CD4-positive, alpha-beta T cell treated with Interleukin-17A for 1 hour (primary cell): ENCODE data around the gene PRX.
"Not testable (repeated sequence)": the region's sequence is repeated elsewhere in the genome, so short reads cannot be mapped to it uniquely, and the experiment has no call there.

Source experiments
- DNase-seq: peaks from one replicate; pipeline ENCODE4 v3.0.0-alpha.2; 2020

PRX gene

DNA sequence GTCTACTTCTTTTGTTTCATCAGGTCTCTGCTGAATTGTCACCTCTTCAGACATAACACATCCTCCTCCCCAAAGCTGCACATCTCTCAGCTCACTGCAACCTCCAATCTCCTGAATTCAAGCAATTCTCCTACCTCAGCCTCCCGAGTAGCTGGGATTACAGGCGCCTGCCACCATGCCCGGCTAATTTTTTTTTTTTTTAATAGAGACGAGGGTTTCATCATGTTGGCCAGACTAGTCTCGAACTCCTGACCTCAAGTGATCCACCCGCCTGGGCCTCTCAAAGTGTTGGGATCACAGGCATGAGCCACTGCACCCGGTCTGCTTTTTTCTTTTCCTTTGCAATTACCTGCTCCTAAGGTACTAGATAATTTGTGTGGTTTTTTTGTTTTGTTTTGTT is 19.6 kb upstream of the PRX start:
- DNase-seq, result not testable (repeated sequence)

DNA sequence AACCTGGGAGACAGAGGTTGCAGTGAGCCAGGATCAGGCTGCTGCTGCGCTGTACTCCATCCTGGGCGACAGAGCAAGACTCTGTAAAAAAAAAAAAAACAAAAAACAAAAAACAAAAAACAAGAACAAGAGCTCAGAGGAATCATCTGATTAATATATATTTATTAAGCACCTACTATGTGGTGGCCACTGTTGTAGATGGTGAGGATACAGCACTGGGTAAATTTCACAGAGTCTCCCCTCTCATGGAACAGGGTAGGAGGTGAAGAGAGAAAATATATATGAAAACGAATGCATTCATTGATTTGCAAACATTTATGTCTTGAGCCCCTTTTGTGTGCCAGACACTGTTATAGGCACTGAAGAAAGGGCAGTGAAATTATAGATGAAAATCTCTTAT is 18.5 kb upstream of the PRX start:
- DNase-seq, result no peak

DNA sequence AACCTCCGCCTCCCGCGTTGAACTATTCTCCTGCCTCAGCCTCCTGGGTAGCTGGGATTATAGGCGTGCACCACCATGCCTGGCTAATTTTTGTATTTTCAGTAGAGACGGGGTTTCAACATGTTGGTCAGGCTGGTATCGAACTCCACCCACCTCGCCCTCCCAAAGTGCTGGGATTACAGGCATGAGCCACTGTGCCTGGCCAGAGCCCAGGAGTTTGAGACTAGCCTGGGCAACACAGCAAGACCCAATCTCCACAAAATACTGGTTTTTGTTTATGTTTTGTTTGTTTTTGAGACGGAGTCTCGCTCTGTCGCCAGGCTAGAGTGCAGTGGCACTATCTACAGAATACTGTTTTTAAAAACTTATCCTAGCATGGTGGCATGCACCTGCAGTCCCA is 17.1 kb upstream of the PRX start:
- DNase-seq, result not testable (repeated sequence)

DNA sequence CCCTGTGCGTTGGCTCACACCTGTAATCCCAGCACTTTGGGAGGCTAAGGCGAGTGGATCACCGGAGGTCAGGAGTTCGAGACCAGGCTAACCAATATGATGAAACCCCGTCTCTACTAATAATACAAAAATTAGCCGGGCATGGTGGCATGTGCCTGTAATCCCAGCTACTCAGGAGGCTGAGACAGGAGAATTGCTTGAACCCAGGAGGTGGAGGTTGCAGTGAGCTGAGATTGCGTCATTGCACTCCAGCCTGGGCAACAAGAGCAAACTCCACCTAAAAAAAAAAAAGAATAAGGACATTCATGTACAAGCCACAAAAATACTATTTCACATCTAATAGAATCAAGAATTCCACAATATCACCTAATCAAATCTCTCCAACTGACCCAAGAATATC is 15.0 kb upstream of the PRX start:
- not testable (repeated sequence) for DNase-seq

DNA sequence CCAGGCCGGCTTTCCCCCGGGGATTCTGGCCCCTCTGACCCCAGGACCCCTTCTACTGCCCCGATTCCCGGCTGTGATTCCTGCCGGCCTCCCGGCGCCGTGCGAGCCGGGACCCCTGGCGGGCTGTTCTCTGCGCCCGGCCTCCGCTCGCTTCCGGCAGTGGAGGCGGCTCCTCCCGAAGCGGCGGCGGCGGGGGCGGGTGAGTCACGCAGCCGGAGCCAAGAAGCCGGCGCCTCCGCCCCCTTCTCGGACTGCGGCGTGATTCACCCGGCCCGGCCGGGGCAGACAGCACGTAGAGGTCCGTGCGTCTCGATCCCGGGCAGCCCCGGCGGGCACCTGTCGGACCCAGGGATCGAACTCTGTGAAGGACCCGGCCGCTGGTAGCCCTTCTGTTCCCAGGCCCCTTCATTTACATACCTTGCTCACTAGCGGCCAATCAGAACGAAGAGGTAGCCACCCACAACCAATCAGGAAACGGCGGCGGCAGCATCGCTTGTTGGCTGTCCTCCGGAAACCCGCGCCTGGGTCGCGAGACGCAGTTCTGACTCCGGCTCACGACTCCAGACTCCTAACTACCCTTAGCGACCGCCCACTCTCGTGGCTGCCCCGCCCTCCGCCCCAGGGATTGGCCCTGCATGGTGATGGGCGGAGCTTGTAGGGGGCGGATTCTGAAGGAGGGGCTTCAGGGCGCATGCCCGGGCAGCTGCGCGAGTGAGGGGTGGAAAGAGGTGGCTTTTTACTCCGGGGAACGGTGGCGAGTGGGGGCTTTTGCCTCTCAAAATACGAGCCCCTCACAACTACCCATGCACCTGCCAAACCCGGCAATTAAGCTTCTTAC is 12.5 kb upstream of the PRX start, which contains the start of gene SERTAD1:
Gene SERTAD1, minus strand, starts transcription at position 543 of the 838 bp plus-strand sequence. CDS start 2,446 bp downstream, outside the sequence.
- DNase-seq, result peak; percentile 100

DNA sequence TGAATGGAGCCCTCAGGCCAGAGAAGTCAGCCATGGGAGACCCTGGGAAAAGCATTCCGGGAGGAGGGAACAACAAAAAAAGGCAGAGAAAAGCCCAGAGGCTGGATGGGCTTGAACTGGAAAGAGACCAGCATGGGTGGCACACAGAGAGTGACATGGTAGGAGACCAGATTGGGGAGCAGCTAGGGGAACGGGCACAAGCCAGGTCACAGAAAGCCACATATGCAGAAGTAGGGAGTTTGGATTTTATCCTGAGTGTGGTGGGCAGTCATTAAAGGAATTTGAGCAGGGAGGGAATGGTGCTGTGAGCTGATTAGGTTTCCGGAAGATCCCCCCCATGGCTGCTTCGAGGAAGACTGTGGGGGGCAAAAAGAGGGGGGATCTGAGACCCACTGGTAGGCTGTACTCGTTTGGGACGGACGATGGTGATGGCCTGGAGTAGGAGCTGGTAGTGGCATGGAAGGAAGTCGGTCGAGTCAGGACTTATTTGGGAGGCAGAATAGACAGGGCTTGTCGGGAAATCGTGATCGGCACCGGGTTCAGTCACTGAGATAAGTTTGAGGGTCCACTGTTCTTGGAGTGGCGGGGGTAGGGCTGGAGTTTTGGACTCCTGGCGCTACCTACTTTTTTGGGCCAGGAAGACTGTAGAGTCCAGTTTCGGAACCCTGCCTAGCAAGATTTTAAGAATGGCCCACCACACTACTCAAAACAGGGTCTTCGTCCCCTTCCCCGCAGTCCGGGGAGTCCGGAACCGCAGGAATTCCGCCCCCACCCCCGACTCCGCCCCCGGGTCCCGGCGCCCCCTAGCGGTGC is 11.7 kb upstream of the PRX start:
- DNase-seq, result no peak

DNA sequence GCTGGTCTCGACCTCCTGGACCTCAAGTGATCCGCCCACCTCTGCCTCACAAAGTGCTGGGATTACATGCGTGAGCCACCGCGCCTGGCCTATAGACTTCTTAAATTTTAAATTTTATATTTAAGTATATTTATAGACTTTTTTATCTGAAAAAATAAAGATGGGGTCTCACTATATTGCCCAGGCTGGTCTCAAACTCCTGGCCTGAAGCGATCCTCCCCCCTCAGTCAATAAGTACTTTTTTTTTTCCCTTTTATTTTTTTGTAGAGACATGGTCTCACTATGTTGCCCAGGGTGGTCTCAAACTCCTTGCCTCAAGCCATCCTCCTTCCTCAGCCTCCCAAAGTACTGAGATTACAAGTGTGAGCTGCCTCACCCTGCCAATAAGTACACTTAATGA is 10.8 kb upstream of the PRX start:
- DNase-seq, result no peak

DNA sequence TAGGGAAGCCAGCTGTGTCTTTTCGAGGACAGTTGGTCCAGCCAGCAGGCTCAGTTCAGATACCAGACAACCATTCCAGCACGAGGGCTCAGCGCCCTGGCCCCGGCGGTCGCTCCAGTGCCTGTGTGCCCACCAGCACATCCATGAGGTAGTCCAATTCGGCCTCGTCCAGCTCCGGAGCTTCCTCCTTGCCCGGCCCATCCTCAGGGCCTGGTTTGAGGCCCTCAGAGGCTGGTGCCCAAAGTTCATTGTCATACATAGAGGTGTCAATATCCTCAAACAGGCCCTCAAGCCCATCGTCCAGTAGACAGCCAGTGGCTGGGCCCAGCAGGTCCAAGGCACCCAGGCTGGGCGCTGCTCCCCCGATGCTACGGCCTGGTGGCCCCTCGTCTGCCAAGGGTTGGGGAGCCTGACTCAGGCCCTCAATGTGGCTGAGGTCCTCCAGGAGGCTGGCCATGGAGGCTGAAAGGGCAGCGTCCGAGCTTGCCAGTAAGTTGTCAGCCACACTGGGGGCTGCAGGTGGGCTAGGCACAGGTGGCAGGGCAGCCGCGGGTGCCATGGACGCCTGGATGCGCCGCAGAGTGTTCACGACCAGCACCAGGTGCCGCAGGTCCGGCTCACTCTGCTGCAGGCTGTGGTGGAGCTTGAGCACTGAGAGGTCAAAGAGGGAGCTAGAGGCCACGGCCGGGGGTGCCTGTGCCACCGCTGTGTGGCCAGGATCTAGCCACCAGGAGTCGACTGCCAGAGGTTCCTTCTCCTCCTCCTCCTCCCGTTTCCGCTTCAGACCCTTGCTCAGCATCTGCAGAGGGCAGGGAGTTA is 9.8 kb upstream of the PRX start:
- DNase-seq, result no peak

DNA sequence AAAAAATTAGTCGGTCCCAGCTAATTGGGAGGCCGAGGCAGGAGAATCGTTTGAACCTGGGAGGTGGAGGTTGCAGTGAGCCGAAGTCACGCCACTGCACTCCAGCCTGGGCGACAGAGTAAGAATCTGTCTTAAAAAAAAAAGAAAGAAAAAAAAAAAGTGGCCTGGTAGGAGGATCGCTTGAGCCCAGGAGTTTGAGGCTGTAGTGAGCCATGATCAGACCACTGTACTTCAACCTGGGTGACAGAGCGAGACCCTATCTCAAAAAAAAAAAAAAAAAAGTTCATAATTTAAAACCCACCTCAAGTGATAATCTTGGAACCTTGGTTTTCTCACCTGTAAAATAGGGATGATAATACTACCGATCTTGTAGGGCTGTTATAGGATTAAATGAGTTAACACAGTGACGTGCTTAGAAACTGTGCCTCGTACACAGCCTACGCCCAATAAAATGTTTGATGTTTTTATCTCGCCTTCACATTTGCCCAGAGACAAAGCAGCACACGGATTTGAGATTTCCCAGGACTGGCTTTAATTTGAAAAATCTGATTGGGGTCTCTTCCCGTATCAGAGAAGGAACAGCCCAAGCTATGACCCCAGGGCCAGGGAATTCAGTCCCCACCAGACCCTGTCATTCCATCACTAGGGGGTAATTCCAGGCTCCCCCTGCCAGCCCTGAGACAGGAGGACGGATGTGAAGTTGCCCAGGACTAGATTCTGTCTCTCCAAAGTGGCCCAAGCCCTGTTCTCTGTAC is 9.0 kb upstream of the PRX start:
- no peak for DNase-seq

DNA sequence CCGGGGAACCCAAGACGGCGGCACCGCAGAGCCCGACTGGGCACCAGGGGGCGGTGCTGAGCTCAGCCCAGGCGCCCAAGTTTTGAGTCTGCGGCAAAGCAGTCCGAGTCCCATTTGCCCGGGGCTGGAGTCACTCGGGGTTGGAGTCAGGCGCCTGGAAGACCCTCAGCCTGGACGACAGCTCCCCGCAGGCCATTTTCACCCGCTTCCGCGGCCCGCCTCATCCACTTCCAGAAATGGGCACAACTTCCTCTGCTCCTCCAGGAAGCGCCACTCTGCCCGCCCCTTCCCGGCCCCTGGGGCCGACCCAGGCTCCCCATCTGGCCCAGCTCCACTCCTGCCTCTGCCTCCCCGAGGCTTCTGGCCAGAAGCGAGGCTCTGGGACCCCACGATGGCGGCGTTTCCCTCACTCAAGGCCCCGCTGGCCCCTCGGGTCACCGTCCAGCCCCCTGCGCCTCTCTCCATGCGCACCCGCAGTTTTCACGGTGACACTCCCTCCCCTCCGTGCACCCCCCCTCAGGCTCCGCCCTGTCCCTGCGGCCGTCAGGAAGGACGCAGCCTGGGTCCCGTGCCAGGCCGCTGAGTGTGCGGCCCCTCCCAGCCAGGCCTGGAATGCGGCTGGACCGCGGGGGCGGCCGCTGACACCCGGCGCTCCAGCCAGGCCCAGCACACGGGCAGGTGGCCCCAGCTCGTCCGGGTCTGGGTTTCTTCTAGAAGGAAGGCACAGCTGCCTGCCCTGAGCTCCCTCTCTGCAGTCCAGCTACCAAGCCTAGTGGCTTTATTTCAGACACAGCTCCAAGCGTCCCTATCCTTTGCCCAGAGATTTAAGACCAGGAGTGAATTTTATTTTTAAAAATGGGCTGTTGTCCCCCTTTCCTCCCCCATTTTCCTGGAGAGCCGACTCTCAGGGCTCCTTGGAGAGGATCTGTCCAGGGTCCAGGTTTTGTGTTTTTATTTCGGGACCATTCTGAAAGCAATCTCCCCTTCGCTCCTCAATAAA is 7.9 kb upstream of the PRX start:
- peak; percentile 78 for DNase-seq

DNA sequence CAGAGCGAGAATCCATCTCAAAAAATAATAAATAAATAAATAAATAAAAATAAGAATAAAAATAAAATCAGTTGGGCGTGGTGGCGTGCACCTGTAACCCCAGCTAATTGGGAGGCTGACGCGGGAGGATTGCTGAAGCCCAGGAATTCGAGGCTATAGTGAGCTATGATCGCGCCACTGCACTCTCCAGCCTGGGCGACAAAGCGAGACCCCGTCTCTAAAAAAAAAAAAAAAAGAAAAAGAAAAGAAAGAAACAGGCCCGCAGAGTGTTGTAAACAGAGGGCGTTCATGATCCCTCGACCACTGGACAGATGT is 7.2 kb upstream of the PRX start:
- no peak for DNase-seq

DNA sequence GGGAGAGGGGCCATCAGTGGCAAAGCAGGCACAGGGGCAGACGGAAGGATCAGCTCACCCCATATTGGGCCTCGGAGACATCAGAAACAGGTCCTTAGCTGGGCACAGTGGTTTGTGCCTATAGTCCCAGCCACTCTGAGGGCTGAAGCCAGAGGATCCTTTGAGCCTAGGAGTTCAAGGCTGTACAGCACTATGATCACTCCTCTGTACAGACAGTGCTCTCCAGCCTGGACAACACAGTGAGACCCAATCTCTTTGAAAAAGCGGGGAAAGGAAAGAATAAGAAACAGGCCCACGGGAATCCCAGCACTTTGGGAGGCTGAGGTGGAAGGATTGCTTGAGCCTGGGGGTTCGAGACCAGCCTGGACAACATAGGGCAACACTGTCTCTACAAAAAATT is 6.6 kb upstream of the PRX start:
- DNase-seq, result no peak

DNA sequence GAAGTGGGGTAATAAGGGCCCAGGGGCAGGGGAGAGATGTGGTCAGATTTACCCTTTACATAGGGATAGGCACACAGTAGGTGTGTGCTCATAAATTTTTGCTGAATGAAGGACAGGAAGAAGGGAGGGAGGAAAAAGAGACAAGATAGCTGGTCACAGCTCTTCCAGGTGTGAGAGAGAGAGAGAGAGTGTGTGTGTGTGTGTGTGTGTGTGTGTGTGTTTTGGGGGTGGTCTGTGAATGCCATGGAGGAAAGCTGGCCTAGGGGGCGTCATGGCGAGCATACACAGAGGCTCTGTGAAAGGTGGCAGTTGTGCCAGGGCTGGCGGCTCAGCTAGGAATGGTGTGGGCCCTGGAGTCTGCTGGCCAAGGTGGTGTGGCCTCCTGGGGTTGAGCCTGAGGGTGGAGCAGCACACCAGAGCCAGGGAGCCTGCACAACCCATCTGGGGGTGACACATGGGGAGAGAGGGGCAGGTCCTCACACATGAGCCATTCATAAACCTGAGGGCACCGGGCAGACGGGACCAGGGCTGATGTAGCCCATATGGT is 6.0 kb upstream of the PRX start:
- DNase-seq, result no peak

DNA sequence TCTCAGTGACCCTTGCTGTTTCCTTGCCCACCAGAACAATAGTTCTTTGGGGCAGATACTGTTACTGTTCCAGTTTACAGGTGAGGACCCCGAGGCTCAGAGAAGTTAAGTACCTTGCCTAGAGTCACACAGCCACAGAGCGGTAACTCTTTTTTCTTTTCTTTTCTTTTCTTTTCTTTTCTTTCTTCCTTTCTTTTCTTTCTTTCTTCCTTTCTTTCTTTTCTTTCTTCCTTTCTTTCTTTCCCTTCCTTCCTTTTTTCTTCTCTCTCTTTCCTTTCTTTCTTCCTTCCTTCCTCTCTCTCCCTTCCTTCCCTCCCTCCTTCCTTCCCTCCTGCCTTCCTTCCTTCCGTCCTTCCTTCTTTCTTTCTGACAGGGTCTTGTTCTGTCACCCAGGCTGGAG is 4.9 kb upstream of the PRX start:
- DNase-seq, result no peak

DNA sequence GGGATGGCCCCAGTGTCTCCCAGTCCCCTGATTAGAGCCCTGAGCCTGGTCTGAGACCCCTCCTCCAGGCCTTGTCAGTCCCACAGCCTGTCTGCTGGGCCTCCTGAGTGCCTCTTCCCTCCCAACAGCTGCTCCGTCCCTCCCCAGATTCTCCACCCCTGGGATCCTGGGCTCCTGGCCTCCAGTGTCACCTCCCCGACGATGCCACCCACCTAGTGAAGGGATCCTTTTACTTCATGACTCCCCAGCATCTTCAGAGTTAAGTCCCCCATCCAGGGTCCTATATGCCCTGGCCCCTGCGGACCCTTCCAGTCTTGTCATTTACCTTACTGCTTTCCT is 4.4 kb upstream of the PRX start:
- DNase-seq, result no peak

DNA sequence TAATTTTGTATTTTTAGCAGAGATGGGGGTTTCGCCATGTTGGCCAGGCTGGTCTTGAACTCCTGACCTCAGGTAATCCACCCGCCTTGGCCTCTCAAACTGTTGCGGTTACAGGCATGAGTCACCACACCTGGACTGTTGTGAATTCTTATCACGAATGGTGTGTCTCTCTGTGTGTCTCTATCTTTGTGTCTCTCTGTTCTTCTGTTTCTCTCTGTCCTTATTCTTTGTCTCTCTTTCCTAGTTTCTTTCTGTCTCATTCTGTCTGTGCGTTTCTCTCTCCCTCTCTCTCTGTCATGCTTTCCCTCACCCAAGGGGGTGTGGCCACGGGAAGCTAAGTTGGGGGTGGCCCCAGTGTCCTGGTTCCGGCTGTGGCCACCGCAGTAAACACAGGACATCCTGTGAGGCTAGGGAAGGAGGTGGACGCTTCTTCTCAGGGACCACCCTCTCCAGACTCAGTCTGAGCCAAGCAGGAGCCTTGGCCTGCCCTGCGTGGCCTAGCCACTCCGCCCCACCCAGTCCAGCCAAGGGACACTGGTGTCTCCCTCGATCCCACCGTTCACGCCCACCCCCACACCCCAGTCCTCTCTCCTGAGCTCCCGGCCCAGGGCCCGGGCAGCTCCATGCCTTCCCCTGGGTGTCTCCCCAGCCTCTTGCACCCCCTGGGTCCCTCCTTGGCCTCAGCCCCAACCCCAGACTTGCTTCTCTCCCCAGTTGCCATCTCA is 3.9 kb upstream of the PRX start:
- DNase-seq, result no peak

DNA sequence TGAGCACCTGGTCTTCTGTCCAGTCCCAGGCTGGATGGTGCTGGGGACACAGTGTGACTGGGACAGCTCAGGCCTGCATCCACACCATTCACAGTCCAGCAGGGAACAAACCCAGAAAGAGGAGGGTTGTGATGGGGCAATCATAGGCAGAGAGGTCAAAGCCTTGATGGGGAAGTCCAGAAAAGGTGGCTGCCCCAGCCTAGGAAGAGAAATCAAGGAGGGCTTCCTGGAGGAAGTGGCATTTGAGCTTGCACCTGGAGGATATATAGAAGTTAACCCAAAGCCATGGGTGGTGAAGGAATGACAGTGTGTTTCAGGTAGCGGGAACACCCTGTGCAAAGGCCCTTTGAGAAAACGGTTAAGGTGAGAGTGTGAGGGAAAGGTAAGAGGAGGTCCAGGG is 2.6 kb upstream of the PRX start:
- DNase-seq, result no peak

DNA sequence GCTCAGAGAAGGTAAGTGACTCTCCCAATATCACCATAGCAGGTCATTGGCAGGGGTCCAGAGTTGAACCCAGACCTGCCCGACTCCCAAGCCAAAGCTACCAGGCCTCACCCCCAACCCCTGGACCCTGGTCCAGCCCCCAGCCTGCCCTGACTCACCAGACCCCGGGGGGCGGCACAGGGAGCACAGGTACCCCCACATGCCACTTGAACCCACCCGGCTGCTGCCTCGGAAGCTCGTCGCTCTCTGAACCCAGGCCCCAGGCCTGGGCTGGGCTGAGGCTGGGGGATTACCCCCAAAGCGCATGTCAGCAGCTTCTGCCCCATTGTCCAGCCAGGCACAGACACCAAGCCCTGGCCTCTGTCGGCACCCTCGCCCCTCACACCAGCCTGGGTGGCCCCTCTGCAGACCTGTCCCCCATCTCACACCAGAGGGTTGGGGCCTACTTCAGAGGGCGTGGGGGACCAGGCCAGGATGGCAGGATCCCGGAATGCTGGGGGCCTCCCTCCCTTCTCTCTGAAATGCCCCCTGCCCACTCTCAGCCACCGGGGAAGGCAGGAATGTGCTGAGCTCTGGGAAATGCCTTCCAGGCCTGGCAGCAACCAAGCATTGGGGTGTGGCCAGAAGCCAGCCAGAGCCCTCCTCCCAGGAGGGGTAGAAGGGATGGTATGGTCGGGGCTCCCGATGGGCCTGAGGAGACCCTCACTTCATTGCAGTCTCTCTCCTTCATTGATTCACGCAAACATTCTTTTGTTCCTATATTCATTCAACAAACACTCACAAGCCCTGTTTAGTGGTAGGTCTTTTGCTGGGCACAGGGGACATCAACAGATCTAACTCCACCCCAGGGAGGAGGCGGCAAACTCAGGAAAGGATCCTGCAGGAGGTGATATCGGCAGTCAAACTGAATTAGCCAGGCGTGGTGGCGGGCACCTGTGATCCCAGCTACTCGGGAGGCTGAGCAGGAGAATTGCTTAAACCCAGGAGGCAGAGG is 1.7 kb upstream of the PRX start:
- DNase-seq, result no peak

DNA sequence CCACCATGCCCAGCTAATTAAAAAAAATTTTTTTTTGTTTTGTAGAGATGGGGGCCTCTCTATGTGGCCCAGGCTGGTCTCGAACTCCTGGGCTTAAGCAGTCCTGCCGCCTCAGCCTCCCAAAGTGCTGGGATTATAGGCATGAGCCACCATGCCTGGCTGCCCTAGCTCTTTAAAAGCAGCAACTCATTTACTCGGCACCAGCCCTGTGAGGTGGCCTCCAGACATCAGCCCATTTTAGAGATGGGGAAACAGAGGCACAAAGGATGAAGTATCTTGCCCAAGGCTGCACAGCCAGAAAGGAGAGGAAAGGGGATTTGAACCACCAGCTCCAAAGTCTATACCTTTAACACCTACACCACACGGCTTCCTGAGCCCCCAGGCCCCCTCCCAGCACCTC is 312 bp downstream of the PRX start:
- no peak for DNase-seq
